IPS-15b (cell line): ENCODE results near the gene CLEC12A.
"Not testable (repeated sequence)": the region's sequence is repeated elsewhere in the genome, so short reads cannot be mapped to it uniquely, and the experiment has no call there.

ENCODE experiments used
- H3K27me3 ChIP-seq: one replicate; pipeline ENCODE4 v1.6.1; 2013; ENCODE audit warnings: low read length; ENCODE audit not compliant: control insufficient read depth, insufficient read depth
- H3K36me3 ChIP-seq: one replicate; pipeline ENCODE4 v1.6.1; 2013; ENCODE audit warnings: low read length; ENCODE audit not compliant: control insufficient read depth, insufficient read depth
- H3K4me1 ChIP-seq: one replicate; pipeline ENCODE4 v1.6.1; 2013; ENCODE audit warnings: mild to moderate bottlenecking, low read length; ENCODE audit not compliant: control insufficient read depth, insufficient read depth
- H3K4me3 ChIP-seq: one replicate; pipeline ENCODE4 v1.5.1; 2013; ENCODE audit warnings: low read depth, low read length
- H3K9ac ChIP-seq: one replicate; pipeline ENCODE4 v1.6.1; 2013; ENCODE audit warnings: low read depth, mild to moderate bottlenecking, low read length
- H3K9me3 ChIP-seq: one replicate; pipeline ENCODE4 v1.6.1; 2013; ENCODE audit warnings: mild to moderate bottlenecking, low read length; ENCODE audit not compliant: control insufficient read depth, insufficient read depth

The CLEC12A gene

GRCh38 chr12:9974731-9975130 is 3.5 kb downstream of the CLEC12A start:
- H3K27me3 ChIP-seq, H3K9ac ChIP-seq, H3K9me3 ChIP-seq, H3K36me3 ChIP-seq, H3K4me3 ChIP-seq, H3K4me1 ChIP-seq: not testable (repeated sequence)

GRCh38 chr12:9975614-9976013 is 4.4 kb downstream of the CLEC12A start:
- H3K9me3 ChIP-seq: peaks cover 6% of the 10 kb centered on the region
- no peaks in the 10 kb centered on the region for H3K36me3 ChIP-seq
- no peaks in the 10 kb centered on the region for H3K27me3 ChIP-seq
- H3K4me3 ChIP-seq: no peak overlapping the region
- H3K4me1 ChIP-seq: no peaks in the 10 kb centered on the region
- H3K9ac ChIP-seq: no peak overlapping the region

- not testable (repeated sequence) for H3K36me3 ChIP-seq, H3K4me3 ChIP-seq, H3K9me3 ChIP-seq, H3K27me3 ChIP-seq, H3K4me1 ChIP-seq, H3K9ac ChIP-seq
Measured at GRCh38 chr12:9976626-9977025, 5.4 kb downstream of the CLEC12A start.

- no peaks in the 10 kb centered on the region for H3K36me3 ChIP-seq
Measured at GRCh38 chr12:9977916-9978315, 6.7 kb downstream of the CLEC12A start.

GRCh38 chr12:9980126-9980525 is 8.9 kb downstream of the CLEC12A start:
- Histone ChIP-seq H3K4me1 (no peaks in the 10 kb centered on the region), H3K36me3 (no peaks in the 10 kb centered on the region), H3K9ac (no peak overlapping the region), H3K27me3 (no peaks in the 10 kb centered on the region), H3K4me3 (no peak overlapping the region), H3K9me3 (peaks cover 3% of the 10 kb centered on the region)

More at GRCh38 chr12:9977916-9978315, 6.7 kb downstream of the CLEC12A start:
- H3K9me3 ChIP-seq: peaks cover 6% of the 10 kb centered on the region
- H3K4me3 ChIP-seq: no peak overlapping the region
- no peak overlapping the region for H3K9ac ChIP-seq
- H3K4me1 ChIP-seq: no peaks in the 10 kb centered on the region
- no peaks in the 10 kb centered on the region for H3K27me3 ChIP-seq

- H3K4me1 ChIP-seq: no peaks in the 10 kb centered on the region
- H3K4me3 ChIP-seq: no peak overlapping the region
- no peaks in the 10 kb centered on the region for H3K9me3 ChIP-seq
- H3K36me3 ChIP-seq: no peaks in the 10 kb centered on the region
- H3K27me3 ChIP-seq: no peaks in the 10 kb centered on the region
- no peak overlapping the region for H3K9ac ChIP-seq
Measured at GRCh38 chr12:9991876-9992275, 20.7 kb downstream of the CLEC12A start.

- no peak overlapping the region for H3K9ac ChIP-seq
- no peaks in the 10 kb centered on the region for H3K36me3 ChIP-seq
- H3K4me3 ChIP-seq: no peak overlapping the region
- no peaks in the 10 kb centered on the region for H3K9me3 ChIP-seq
- no peaks in the 10 kb centered on the region for H3K27me3 ChIP-seq
- no peaks in the 10 kb centered on the region for H3K4me1 ChIP-seq
Measured at GRCh38 chr12:9992296-9992695, 21.1 kb downstream of the CLEC12A start.

GRCh38 chr12:9999016-9999415 is 27.8 kb downstream of the CLEC12A start, which contains the start of gene CLEC1B:
TSS of gene CLEC1B (minus strand) at chr12:9999121. CDS start at chr12:9999100, 21 bp downstream.
- H3K4me3 ChIP-seq: no peak within 1 kb of the TSS

GRCh38 chr12:10001171-10001776 is 30.1 kb downstream of the CLEC12A start:
- Histone ChIP-seq H3K4me1 (no peaks in the 10 kb centered on the region), H3K36me3 (no peaks in the 10 kb centered on the region), H3K27me3 (no peaks in the 10 kb centered on the region), H3K4me3 (no peak overlapping the region), H3K9ac (no peak overlapping the region), H3K9me3 (no peaks in the 10 kb centered on the region)

More at GRCh38 chr12:9999016-9999415, 27.8 kb downstream of the CLEC12A start, which contains the start of gene CLEC1B:
- H3K9me3 ChIP-seq: no peaks in the 10 kb centered on the region
- H3K36me3 ChIP-seq: no peaks in the 10 kb centered on the region
- H3K4me1 ChIP-seq: no peaks in the 10 kb centered on the region
- no peak within 1 kb of the TSS for H3K9ac ChIP-seq
- no peaks in the 10 kb centered on the region for H3K27me3 ChIP-seq

GRCh38 chr12:10012630-10013330 is 41.6 kb downstream of the CLEC12A start:
- H3K9me3 ChIP-seq: no peaks in the 10 kb centered on the region
- H3K4me1 ChIP-seq: peaks cover 7% of the 10 kb centered on the region
- H3K4me3 ChIP-seq: no peak overlapping the region
- H3K36me3 ChIP-seq: no peaks in the 10 kb centered on the region
- no peaks in the 10 kb centered on the region for H3K27me3 ChIP-seq
- no peak overlapping the region for H3K9ac ChIP-seq

GRCh38 chr12:10015450-10015849 is 44.2 kb downstream of the CLEC12A start:
- H3K27me3 ChIP-seq: no peaks in the 10 kb centered on the region
- H3K4me1 ChIP-seq: peaks cover 7% of the 10 kb centered on the region
- no peaks in the 10 kb centered on the region for H3K36me3 ChIP-seq
- H3K9me3 ChIP-seq: no peaks in the 10 kb centered on the region
- H3K9ac ChIP-seq: no peak overlapping the region
- H3K4me3 ChIP-seq: no peak overlapping the region

GRCh38 chr12:10016881-10017280 is 45.7 kb downstream of the CLEC12A start:
- H3K4me3 ChIP-seq: no peak overlapping the region
- H3K9ac ChIP-seq: no peak overlapping the region
- H3K36me3 ChIP-seq: no peaks in the 10 kb centered on the region
- H3K27me3 ChIP-seq: no peaks in the 10 kb centered on the region
- H3K9me3 ChIP-seq: no peaks in the 10 kb centered on the region
- peaks cover 7% of the 10 kb centered on the region for H3K4me1 ChIP-seq
